HG03095 (cell line): ENCODE results near the gene MOK.

Experiments
- ATAC-seq: cut with Tn5 transposase; IDR thresholded peaks from one replicate; pipeline ENCODE4 v1.9.1; 2021; ENCODE audit warnings: moderate library complexity; ENCODE audit not compliant: unreplicated experiment

The MOK gene

DNA sequence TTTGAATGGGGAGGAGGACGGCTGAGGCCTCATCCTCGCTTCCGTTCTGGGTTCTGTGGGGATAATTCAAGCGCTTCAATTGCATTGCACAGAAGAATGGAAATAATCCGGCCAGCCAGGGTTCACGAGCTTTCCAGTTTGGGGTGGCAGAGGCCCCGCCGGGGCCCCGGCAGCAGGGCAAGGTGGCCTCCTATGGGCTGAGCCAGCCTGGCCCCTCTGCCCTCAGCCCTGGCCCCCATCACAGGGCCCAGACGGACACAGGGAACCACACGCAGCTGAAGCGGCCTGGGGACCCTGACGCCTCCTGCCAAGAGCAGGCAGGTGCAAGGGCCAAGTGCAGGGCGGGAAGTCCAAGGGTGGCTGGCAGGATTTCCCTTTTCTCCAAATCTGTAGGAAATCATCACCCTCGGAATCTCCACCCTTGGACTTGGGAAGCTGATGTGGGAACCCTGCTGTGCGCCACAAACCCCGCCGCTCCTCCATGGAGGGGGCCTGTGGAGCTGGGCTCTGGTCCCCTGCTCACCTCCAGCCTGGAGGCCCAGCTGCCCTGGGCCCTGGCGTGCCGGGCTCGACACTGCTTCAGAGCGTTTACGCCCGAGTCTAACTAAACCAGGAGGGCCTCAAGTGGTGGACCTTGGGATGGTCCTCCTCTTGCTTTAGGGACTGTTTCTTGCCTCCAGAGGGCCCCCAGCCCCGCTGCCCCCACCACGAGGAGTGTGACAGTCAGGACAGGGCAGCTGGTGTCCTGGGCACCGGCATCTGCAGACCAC lies 78.4 kb downstream of the MOK start:
- no peak for ATAC-seq

DNA sequence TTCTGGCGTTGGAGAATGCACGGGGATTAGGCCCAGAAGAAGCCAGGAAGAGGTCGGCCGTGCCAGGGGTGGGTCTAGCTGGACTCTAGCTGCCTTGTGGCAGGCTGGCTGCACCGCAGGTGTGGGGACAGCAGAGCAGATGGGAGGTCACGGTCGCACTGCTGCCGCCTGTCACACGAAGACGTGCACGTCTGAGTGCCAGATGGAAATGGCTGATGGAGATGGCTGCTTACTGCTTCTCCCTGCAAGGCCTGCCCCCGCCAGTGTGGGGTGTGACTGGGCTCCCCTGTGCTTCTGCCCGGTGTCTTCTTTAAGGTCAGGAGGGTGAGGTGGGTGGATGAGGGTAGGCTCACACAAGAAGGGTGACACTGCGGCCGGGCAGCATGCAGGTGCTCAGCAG lies 79.0 kb downstream of the MOK start:
- no peak for ATAC-seq

DNA sequence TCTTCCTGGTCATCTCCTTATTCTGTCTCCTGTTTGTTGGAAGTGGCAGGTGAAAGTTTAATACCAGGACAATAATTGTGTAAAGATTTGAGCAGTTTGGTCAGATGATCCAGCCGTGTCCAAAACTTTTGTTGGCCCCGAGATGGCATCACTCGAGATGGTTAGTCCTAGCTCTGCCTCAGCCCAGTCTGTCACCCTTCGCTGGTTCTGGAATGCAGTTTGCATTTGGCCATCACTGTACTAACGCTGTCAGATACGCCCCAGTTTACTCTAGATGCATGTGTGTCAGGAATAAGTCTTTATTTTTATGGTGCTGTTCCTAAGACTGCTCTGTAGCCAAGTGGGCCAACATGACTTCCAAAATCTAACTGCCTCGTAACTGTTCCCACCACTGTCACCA lies 79.6 kb downstream of the MOK start:
- ATAC-seq = no peak

DNA sequence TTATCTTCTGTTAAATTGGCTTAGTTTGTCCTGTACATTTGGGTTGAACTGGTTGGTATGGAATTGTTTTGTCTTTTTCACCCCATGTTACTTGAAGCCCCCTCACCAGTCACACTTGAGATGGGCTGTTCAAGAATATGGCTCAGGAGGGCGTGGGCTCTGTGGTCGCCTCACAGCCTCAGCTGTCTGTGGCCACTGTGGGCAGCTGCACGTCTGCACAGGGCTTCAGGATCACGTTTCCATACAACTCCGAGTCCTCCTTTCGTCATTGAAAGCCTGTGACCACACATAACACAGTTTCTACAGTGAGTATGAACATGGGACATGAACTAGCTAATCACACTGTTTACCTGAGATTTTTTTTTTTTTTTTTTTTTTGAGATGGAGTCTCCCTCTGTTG lies 81.3 kb downstream of the MOK start:
- no peak for ATAC-seq

DNA sequence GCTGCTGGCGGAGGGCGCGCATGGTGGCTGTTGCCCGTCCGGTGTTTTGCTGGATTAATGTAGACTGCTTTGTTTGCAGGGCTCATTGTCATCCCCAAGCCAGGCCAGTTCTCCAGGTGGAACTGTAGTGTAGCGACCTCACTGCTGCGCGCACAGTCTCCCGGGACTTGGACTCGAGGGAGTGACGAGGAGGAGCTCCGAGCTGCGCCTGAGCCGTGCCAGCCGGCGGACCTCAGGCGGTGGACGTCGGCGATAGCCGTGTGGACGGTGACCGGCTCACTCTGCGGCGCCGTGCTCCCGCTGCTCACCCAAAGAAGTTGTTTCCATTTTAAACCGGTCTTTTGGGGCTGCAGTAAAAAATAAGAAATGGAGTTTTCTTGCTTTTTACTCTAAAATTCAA lies 82.2 kb downstream of the MOK start:
- no peak for ATAC-seq

DNA sequence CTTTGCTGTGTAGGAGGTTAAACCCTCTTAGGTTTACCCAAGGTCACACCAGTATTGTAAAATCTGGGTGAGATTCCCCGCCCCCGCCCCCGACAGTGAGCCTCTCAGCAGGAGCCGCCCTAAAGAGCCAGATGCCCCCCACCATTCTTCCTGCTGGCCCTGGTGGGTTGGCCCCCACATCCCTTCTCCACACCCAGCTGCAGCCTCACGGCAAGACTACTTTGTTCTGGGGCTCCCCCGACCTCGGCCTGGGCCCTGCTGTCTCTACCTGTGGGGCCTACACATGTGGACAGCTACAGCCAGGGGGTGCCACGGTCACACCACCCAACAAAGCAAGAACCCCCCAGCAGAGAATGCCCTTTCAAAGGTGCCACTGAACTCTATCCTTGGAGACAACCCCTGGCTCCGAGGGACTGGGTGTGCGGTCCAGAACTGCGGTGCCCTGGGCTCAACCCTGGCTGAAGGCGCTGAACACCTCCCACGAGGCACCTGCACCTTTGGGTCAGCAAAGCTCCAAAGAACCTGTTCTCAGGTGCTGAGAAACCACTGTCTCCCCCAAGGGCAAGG lies 82.9 kb downstream of the MOK start:
- ATAC-seq = no peak

DNA sequence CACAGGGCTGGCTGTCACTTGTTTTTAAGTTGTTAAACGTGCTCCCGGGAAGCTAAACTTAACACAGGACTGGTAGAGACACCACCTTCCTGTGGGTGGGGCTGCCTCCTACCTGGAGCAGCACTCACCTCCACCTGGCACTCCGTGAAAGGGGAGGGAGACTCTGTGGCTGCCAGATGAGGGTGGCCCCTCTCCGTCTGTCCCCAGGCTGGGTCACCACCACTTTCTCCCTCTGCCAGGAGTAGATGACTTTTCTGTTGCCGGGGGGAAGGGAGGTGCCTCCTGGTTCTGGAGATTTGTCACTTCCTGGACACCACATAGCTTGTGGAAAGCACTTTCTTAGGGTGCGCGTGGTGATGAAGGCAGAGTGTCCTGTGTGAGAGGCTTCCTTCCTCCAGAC lies 83.9 kb downstream of the MOK start:
- ATAC-seq = no peak

DNA sequence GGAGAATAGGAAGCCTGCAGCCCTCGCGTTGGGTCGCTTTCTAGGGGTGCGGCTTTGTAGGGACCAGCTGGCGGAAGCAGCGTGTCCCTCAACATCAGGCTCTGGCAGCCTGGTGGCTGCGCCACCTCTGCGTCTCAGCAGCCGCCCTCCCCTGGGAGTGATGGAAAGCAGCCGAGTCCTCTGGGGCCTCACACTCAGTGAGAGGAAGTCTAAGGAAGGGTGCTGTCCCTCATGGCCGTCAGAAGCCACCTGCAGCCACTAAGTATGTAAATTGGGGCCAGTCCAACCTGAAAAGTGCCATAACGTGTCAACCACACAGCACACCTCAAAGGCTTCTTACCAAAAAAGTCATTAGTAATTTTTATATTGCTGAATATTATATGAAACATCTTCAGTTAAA lies 84.9 kb downstream of the MOK start:
- peak; percentile 96 for ATAC-seq

DNA sequence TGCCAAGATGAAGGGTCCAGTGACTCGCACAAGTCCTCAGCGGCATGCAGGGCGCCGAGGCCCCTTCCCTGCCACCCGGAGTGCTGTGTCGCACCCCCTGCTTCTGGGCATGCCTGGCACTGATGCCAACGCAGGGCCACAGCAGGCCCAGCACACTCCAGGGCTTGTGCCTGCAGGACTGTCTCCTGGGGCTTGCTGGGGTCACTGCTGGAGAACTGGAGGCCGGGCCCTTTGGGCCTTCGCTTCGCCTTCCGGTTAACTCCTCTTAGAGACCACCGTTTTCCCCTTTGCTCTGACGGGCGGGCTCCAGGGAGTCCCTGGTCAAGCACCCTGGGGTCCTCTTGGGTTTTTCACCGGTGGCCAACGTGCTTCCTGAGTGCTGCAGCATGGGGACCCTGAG lies 85.6 kb downstream of the MOK start:
- ATAC-seq = no peak

DNA sequence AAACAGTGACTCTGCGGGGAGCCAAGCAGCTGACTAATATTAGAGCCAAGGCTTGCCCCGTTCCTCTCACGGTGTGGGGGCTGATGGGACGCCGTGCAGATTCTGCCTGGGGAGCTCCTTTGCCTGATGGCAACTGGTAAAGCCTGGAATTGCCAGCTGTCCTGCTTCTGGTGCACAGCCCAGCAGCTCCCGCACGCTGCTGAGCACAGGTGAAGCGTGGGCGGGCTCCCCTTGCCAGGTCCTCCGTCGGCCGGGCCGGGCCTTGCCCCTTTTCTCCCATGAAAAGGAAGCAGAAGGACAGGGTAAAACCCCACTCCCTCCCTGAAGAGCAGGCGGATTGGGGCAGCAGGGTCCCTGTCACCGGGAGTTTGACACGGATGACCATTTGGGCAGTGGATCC lies 86.3 kb downstream of the MOK start:
- ATAC-seq = no peak

DNA sequence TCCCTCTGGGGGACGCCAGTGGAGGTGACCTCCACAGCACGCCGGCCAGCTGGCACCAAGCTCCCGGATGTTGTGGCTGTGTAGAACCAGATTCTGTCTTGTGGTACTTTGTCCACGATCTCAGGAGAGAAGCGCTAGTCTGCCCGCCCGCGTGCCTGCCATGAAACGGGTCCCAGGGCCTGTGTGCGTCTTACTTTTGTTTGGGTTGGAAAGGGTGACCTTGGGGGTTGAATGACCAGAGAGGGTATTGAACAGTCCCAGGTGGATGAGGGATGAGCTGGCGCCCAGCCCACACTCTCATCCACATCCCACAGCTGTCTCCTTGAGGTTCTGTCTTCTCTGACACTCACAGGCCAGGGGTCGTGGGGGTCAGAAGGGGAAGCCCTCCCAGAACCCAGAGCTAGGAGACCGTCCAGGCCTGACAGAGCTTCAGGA lies 87.0 kb downstream of the MOK start:
- no peak for ATAC-seq

DNA sequence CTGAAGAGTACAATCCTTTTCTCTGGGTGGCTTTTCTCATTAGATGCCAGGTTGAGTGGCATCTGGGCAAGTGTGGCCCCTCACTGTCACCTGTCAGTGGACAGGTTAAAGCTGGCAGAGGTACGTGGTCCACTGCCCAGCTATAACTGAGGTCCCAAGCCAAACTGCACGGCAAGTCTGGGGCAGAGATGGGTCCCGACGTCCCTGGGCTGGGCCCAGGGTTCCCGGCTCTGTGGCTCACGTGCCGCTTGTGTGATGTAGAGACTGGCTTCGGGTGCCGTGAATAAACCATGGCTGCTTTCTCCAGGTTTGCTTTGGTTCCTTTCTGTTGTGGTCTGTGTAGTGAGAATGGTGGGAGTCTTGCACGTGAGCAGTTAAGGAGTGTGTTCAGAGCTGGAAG lies 87.6 kb downstream of the MOK start:
- no peak for ATAC-seq

DNA sequence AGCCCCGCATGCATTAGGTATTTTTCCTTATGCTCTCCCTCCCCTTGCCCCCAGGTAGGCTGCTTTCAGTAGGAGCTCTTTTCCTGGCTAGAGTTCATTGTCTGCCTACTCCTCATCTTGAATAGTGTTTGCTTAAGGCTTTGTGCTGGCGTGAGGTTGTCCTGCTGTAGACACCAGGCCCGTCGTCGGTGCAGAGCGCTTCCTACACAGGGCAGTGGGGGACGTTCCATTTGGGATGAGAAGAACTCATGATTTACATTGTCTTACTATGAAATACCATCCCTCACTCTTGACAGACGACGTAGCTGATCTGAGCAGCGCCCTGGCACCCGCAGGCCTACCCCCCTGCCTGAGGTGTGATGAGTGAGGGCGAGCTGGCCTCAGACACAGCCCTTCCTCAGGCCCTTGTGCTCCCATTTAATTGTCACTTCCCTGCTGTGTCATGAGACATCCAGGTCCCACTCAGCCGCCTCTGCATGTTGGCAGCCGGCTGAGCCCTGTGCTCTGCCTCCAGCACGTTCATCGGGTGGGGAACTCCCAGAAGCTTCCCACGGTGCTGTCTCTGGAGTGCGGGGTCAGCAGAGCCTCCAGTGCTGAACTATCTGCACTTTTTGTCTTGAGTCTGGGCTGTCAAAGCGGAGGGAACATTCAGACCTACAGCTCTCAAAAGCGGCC lies 89.3 kb downstream of the MOK start:
- ATAC-seq = no peak

DNA sequence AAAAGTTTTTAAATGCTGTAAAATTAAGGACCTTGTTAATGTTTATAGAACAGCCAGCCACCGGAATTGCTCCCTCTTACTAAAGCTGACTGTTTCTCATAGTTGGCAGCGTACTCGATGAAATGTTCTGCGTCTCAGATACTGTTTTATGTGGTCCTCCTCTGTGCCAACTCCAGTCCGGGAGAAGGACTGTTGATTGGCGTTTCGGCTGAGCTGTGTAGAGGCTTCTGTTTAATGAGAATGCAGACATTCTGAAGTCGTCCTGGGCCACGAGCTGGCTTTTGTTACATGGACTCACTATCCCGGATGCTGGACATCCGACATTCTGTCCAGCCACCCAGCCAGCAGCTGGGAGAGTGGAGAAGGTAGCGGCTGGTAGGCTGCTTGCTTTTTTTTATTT lies 89.9 kb downstream of the MOK start:
- ATAC-seq = no peak

DNA sequence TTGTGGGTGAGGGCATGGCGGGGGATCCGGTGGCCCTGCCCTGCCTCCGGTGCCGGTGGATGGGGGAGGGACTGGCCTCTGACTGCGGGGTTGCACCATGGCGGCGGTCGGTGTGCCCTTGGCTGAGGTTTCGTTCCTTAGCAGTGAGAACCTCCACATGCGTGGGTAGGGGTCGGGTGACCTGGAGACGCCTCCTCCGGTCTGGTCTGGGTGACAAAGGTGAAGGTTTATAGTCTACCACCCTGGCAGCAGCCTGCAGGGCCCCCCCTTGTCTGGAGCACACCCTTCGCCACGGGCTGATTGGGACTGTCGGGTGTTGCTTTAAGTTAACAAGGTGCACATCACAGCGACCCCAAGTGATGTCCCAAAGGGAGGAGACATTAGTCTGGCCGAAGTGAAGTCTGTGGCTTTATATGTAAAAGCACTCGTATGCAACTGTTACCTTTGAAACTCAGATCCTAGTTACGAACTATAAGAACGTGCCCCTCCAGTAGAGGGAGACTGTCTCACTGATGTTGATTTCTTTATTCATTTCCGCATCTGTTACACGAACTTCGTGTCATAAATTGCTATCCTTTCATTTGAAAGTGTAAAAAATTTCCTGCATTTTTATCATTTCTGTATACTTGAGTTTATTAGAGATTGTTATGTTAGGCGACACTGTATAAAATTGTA lies 90.8 kb downstream of the MOK start:
- ATAC-seq = no peak

DNA sequence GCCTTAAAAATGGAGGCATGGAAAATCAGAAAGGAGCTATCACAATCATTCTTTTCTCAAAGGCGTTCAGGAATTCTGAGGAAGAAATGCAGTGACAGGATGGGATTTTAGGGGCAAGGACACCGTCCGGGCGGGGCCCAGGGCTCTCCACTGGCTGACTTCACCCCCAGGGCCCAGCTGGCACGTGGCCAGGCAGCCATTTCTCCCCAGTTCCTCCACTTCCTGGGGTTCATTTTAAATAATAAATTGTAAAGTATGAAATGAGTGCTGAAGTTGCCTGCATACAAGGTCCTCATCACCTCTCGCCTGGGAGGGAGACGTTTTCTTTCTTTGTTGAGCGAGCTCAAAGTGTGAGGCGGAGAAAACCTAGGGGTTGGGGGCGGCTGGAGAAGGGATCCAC lies 91.5 kb downstream of the MOK start:
- ATAC-seq = no peak

DNA sequence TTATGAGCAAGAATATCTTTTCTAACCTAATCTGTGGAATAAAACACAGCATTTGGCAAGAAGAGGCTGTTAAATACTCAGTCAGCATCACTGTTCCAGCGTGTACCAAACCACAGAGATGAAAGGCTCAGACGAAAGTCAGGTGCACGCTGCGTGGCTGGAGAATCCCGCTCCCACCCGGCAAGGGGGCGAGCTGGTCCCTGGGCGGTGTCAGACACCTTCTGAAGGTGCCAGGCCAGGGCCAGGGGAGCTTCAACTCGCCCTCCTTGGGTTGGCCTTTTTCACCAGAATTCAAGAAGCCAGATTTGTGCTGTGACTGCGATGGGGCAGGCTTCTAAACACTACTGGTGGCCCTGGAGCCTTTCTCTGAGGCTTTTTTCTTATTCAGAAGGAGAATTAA lies 92.1 kb downstream of the MOK start:
- no peak for ATAC-seq

DNA sequence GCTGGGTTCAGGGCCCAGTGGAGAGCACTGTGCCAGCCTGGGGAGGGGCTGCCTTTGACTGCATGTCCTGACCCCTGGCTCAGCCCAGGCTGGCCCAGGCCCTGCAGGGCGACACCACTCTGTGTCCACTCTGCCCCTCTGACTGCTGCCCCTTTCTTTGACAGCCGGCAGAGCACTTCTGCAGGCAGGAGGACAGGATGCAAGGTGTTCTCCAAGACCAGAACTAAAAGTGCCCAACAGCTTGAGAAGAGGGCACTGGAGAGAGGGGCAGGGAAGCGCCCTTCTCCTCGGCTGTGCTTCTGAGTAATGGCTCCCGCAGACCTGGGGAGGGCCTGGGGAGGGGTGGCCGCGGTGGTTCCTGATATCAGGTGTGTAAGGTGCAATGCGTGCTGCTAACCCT lies 92.6 kb downstream of the MOK start:
- ATAC-seq = no peak

DNA sequence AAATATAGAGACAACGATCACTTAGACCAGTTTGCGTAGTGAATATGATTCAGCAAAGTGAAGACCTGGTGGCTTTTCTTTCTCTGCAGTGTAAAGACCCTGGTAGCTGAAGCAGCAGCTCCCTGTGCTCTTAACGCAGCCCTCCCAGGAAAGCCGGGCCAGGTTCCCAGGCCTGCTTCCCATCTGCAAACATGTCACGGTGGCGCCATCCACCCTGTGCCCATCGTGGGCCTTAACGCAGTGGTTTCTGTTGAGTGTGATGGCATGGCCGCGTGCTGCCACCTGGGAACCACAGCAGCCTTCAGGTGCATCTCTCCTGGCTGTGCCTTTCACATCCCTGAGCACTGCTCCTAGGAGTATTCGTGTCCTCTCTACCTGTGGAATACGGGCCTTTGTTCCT lies 93.7 kb downstream of the MOK start:
- ATAC-seq = no peak

DNA sequence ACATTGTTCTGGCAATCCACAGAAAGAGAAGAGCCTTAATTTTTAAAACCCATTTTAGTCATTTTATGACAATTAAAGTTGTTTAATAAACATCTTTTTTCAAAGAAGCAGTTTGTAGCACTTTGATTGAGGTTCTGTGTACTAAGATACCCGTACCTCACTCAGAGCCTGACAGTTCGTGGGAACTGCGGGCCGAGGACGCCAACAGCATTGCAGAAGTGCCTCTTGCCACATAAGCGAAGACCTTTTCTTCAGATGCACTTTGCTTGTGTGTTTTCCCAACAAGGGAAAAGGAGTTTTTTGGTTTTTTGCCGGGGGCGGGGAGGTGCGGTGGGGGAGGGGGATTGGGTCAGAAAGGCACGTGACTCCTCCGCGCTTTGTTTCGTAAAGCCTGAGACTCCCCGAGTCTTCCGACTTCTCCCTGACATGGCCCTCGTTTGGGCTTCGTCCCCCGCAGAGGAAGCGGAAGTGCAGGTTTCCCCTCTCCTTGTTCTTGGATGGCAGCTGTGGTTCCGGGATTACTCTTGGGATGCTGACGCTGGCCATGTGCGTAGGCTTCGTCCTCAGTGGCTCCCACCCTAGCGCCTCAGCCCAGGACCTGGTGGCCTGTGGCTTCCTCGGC lies 94.4 kb downstream of the MOK start:
- no peak for ATAC-seq

DNA sequence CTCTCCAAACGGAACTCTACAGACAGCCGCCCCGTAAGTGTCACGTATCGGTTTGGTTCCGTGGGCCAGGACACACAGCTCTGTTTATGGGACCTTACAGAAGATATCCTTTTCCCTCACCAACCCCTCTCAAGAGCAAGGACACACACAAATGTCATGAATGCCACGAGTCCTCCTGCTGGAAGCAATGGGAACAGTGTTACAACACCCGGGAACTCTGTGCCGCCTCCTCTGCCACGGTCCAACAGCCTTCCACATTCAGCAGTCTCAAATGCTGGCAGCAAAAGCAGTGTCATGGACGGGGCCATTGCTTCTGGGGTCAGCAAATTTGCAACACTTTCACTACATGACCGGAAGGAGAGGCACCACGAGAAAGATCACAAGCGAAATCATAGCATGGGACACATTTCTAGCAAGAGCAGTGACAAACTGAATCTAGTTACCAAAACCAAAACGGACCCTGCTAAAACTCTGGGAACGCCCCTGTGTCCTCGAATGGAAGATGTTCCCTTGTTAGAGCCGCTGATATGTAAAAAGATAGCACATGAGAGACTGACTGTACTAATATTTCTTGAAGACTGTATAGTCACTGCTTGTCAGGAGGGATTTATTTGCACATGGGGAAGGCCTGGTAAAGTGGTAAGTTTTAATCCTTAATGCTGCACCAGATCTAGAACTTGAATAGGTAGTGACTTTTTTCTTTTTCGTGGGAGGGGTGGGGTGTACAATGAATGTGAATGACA lies 95.6 kb downstream of the MOK start:
- no peak for ATAC-seq
